IMR-90 (cell line): ENCODE measurements around the gene SRSF3. TPM values are rescaled to one million over a fixed set of nuclear protein-coding genes. Genes with fewer than 3 reads are reported as not detected.
"Not testable (repeated sequence)": the region's sequence is repeated elsewhere in the genome, so short reads cannot be mapped to it uniquely, and the experiment has no call there.

Experiments
- ATAC-seq: fragments of 200-7000 bp; cut with Tn5 transposase; 2 replicates; pipeline ENCODE4 v1.9.1; 2020; ENCODE audit warnings: low read depth, mild to moderate bottlenecking, moderate library complexity
- BruUV-seq: library from RNA; stranded (reverse); fragments of 400-500 nt; replicated peaks from 2 replicates; lab custom pipeline; 2021; lab: Mats Ljungman, UMichigan
- CTCF ChIA-PET: fragments of 300-600 bp; formaldehyde crosslinking; extraction: SDS; loops from one replicate; lab custom pipeline; 2021; ENCODE audit warnings: antibody characterized with exemption; lab: Yijun Ruan, JAX
- POLR2A ChIA-PET: fragments of 300-600 bp; sonication (Branson Sonifier 250); formaldehyde crosslinking; loops from one replicate; lab custom pipeline; 2022; ENCODE audit warnings: antibody characterized with exemption; ENCODE audit not compliant: unreplicated experiment; lab: Charles Lee
- DNase-seq: peaks from one replicate; pipeline ENCODE4 v3.0.0; 2013
- H2AFZ ChIP-seq: replicated peaks from 2 replicates; pipeline ENCODE3; 2013; ENCODE audit warnings: low read length, mild to moderate bottlenecking; ENCODE audit not compliant: poor library complexity
- H2AK5ac ChIP-seq: 2 replicates; pipeline ENCODE4 v1.6.1; 2013; ENCODE audit warnings: low read depth, low read length, inconsistent platforms
- H2AK9ac ChIP-seq: replicated peaks from 2 replicates; pipeline ENCODE3; 2013; ENCODE audit warnings: mild to moderate bottlenecking, low read depth, low read length, moderate library complexity; ENCODE audit not compliant: poor library complexity
- H2BK120ac ChIP-seq: 2 replicates; pipeline ENCODE4 v1.6.1; 2013; ENCODE audit warnings: low read depth, low read length, inconsistent platforms
- H2BK15ac ChIP-seq: 3 replicates; pipeline ENCODE4 v1.6.1; 2013; ENCODE audit warnings: low read depth, low read length, inconsistent platforms
- H2BK20ac ChIP-seq: 2 replicates; pipeline ENCODE4 v1.6.1; 2013; ENCODE audit warnings: low read depth, mild to moderate bottlenecking, inconsistent platforms, low read length, moderate library complexity
- H2BK5ac ChIP-seq: 2 replicates; pipeline ENCODE4 v1.6.1; 2013; ENCODE audit warnings: mild to moderate bottlenecking, low read depth, low read length, inconsistent platforms; ENCODE audit not compliant: poor library complexity, severe bottlenecking
- H3K14ac ChIP-seq: replicated peaks from 2 replicates; pipeline ENCODE4 v1.6.1; 2013; ENCODE audit warnings: low read depth, low read length, inconsistent platforms
- H3K18ac ChIP-seq: 2 replicates; pipeline ENCODE4 v1.6.1; 2013; ENCODE audit warnings: low read depth, low read length, control low read depth
- H3K23ac ChIP-seq: 2 replicates; pipeline ENCODE4 v1.6.1; 2013; ENCODE audit warnings: low read depth, low read length, inconsistent platforms
- H3K27ac ChIP-seq: 2 replicates; pipeline ENCODE4 v1.5.1; 2013; ENCODE audit warnings: mild to moderate bottlenecking, control low read depth, low read length; ENCODE audit not compliant: insufficient read depth
- H3K27me3 ChIP-seq: 2 replicates; pipeline ENCODE4 v1.6.1; 2013; ENCODE audit warnings: low read length; ENCODE audit not compliant: control insufficient read depth, insufficient read depth
- H3K36me3 ChIP-seq: 2 replicates; pipeline ENCODE4 v1.6.1; 2013; ENCODE audit warnings: low read length, mixed read lengths; ENCODE audit not compliant: control insufficient read depth, insufficient read depth
- H3K4ac ChIP-seq: 2 replicates; pipeline ENCODE4 v1.6.1; 2013; ENCODE audit warnings: low read depth, low read length, inconsistent platforms
- H3K4me1 ChIP-seq: 2 replicates; pipeline ENCODE4 v1.6.1; 2013; ENCODE audit warnings: low read length, mixed read lengths; ENCODE audit not compliant: control insufficient read depth, insufficient read depth
- H3K4me2 ChIP-seq: 2 replicates; pipeline ENCODE4 v1.6.1; 2013; ENCODE audit warnings: low read depth, mild to moderate bottlenecking, control low read depth, low read length, moderate library complexity
- H3K4me3 ChIP-seq: 2 replicates; pipeline ENCODE4 v1.5.1; 2013; ENCODE audit warnings: low read depth, mild to moderate bottlenecking, control low read depth, low read length, moderate library complexity; ENCODE audit not compliant: insufficient read depth
- H3K56ac ChIP-seq: 2 replicates; pipeline ENCODE4 v1.6.1; 2013; ENCODE audit warnings: low read length, inconsistent platforms; ENCODE audit not compliant: insufficient read depth; ENCODE audit errors: extremely low read depth
- H3K79me1 ChIP-seq, 2 experiments: 2 replicates each; pipeline ENCODE4 v1.6.1; 2013; ENCODE audit warnings: low read length in 2 of 2, inconsistent platforms in 1 of 2, low read depth in 1 of 2
- H3K9ac ChIP-seq: 2 replicates; pipeline ENCODE4 v1.6.1; 2013; ENCODE audit warnings: low read depth, low read length, control low read depth
- H3K9me1 ChIP-seq: 2 replicates; pipeline ENCODE4 v1.6.1; 2013; ENCODE audit warnings: low read length, inconsistent platforms; ENCODE audit not compliant: insufficient read depth
- H3K9me3 ChIP-seq: 2 replicates; pipeline ENCODE4 v1.6.1; 2013; ENCODE audit warnings: low read length; ENCODE audit not compliant: control insufficient read depth, insufficient read depth
- H4K20me1 ChIP-seq: 2 replicates; pipeline ENCODE4 v1.6.1; 2013; ENCODE audit warnings: low read length, inconsistent platforms; ENCODE audit not compliant: insufficient read depth
- H4K5ac ChIP-seq: 2 replicates; pipeline ENCODE4 v1.6.1; 2013; ENCODE audit warnings: mild to moderate bottlenecking, low read depth, low read length, control low read depth
- H4K8ac ChIP-seq, 2 experiments: 2 replicates each; pipeline ENCODE4 v1.6.1; 2013; ENCODE audit warnings: low read depth in 2 of 2, low read length in 2 of 2, control low read depth in 1 of 2, inconsistent platforms in 1 of 2
- H4K91ac ChIP-seq: 2 replicates; pipeline ENCODE4 v1.6.1; 2013; ENCODE audit warnings: low read depth, low read length, inconsistent platforms; ENCODE audit not compliant: insufficient read depth
- WGBS, 2 experiments: methylation state at CpG; one replicate each; pipeline versions ENCODE4 v1.1.5 to v1.1.7; 2013; ENCODE audit warnings: missing lambda C conversion rate in 2 of 2; ENCODE audit not compliant: insufficient read length in 1 of 2; ENCODE audit errors: extremely low coverage in 2 of 2; 5-methylcytosine and 5-hydroxymethylcytosine counted together
- dilution Hi-C: fragments of 300-500 bp; cut with HindIII; formaldehyde crosslinking; loops from one replicate; pipeline ENCODE4 v1.14.3; 2018; ENCODE audit warnings: low sequenced_read_pairs; ENCODE audit not compliant: unreplicated experiment
- in situ Hi-C: fragments of 300-500 bp; cut with MboI; formaldehyde crosslinking; loops from 3 replicates; pipeline ENCODE4 v1.14.3; 2019; ENCODE audit warnings: low sequenced_read_pairs, inconsistent platforms, mixed read lengths
- intact Hi-C: fragments of 100-400 bp; cut with micrococcal nuclease; formaldehyde crosslinking; loops from 2 replicates; pipeline ENCODE4 v1.10.0; 2022
- microRNA-seq, 2 experiments: library from miRNA; stranded (forward) in 1 of 2; unstranded in 1 of 2; fragments of 10-50 nt in 1 of 2; fragments of <30 nt in 1 of 2; gene quantifications in 1 of 2; microRNA quantifications in 1 of 2; one replicate each; pipeline versions ENCODE3 to v1.1.0; 2013 to 2020; ENCODE audit not compliant: insufficient read depth in 1 of 2, insufficient read length in 1 of 2, unreplicated experiment in 1 of 2
- polyA plus RNA-seq, 3 experiments: library from polyadenylated mRNA; depleted of rRNA; stranded (reverse); fragments of >200 nt; gene quantifications; 2 replicates each; pipeline ENCODE4 v1.2.3, GENCODE V29; 2012; ENCODE audit warnings: low replicate concordance in 1 of 3
- small RNA-seq, 5 experiments: library from RNA; depleted of rRNA; stranded (forward); fragments of <200 nt; gene quantifications; one replicate each; pipeline ENCODE3, GENCODE V24; 2012
- total RNA-seq: library from RNA; depleted of rRNA; stranded (reverse); fragments of >200 nt; gene quantifications from 2 replicates; pipeline ENCODE4 v1.2.3, GENCODE V29; 2012; rRNA removed

Gene SRSF3
- total and polyA plus RNA-seq, 2 of the 4 experiments (the other 2 are of a cell fraction) = 237 to 297 TPM

DNA sequence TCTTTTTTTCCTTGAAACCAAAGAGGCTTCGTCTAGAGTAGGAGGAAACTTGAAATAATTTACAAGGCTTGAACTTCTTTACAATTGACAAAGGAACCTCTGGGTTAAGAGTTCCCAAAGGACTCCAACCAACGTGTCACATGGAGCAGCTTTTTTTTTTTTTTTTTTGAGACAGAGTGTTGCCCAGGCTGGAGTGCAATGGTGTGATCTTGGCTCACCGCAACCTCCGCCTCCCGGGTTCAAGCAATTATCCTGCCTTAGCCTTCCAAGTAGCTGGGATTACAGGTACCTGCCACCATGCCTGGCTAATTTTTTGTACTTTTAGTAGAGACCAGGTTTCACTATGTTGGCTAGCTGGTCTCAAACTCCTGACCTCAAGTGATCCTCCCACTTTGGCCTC is 60.3 kb downstream of the SRSF3 start:
- H2AK9ac ChIP-seq, H3K9me1 ChIP-seq, H2AK5ac ChIP-seq, DNase-seq, POLR2A ChIA-PET, dilution Hi-C loops, H3K14ac ChIP-seq, H3K18ac ChIP-seq, H3K4ac ChIP-seq, H4K8ac ChIP-seq, H3K9me3 ChIP-seq, H3K36me3 ChIP-seq, intact Hi-C loops, in situ Hi-C loops, ATAC-seq, H3K4me1 ChIP-seq, H4K91ac ChIP-seq, H3K56ac ChIP-seq, H2BK5ac ChIP-seq, H2BK15ac ChIP-seq, H2AFZ ChIP-seq, H3K4me2 ChIP-seq, H3K4me3 ChIP-seq, H3K79me1 ChIP-seq, H2BK20ac ChIP-seq, H2BK120ac ChIP-seq, H4K20me1 ChIP-seq, H3K27ac ChIP-seq, H4K5ac ChIP-seq, H3K23ac ChIP-seq, BruUV-seq, H3K9ac ChIP-seq: not testable (repeated sequence)
- CTCF ChIA-PET = interaction anchor here (0.6 kb wide), 1 partner anchor 45 kb away, joined by 3 read pairs; no protein-coding TSS in a partner anchor
- WGBS, 2 experiments = no CpG with 5 or more reads among the region's 5 CpGs
- H3K27me3 ChIP-seq = peaks cover 14% of the 10 kb centered on the region

Small RNA genes within 50 kb of the gene (microRNA-seq; reads per million reads assigned to microRNA genes)
- gene MIR3925 (ENCODE audit: insufficient read depth in 1 of 2, insufficient read length in 1 of 2, unreplicated experiment in 1 of 2) (0 to 1.0 reads per million in 2 experiments), gene RNU1-88P (ENCODE audit: insufficient read depth, insufficient read length) (not detected)

Small RNA genes within 50 kb of the gene (small RNA-seq; reads per million reads assigned to genes)
- gene MIR3925 = 0 reads per million in 5 experiments
- 0.08 to 62.7 (median 2.0) reads per million in 5 experiments for gene RNU1-88P

Other genes starting within 250 kb of the SRSF3 start
- gene ETV7, start 206.7 kb upstream of the SRSF3 start, total RNA-seq = under 0.01 and 0.18 TPM in 2 replicates
- 0.17 and 0.19 TPM in 2 replicates for gene ETV7, start 206.7 kb upstream of the SRSF3 start, polyA plus RNA-seq (2012; rRNA removed)
- not detected in 2 replicates for gene PXT1, start 151.5 kb upstream of the SRSF3 start, total RNA-seq
- not detected in 2 replicates for gene PXT1, start 151.5 kb upstream of the SRSF3 start, polyA plus RNA-seq (2012; rRNA removed)
- gene KCTD20, start 151.4 kb upstream of the SRSF3 start, total RNA-seq = 150 TPM in 2 replicates
- 48.5 and 55.4 TPM in 2 replicates for gene KCTD20, start 151.4 kb upstream of the SRSF3 start, polyA plus RNA-seq (2012; rRNA removed)
- gene STK38, start 46.9 kb upstream of the SRSF3 start, total RNA-seq = 9.7 and 10.6 TPM in 2 replicates
- 14.6 and 19.7 TPM in 2 replicates for gene STK38, start 46.9 kb upstream of the SRSF3 start, polyA plus RNA-seq (2012; rRNA removed)
- gene CDKN1A, start 84.4 kb downstream of the SRSF3 start, total RNA-seq = 155 and 171 TPM in 2 replicates
- gene CDKN1A, start 84.4 kb downstream of the SRSF3 start, polyA plus RNA-seq (2012; rRNA removed) = 558 and 576 TPM in 2 replicates
- gene RAB44, start 103.5 kb downstream of the SRSF3 start, total RNA-seq = not detected in 2 replicates
- 0.03 and 0.06 TPM in 2 replicates for gene RAB44, start 103.5 kb downstream of the SRSF3 start, polyA plus RNA-seq (2012; rRNA removed)
- gene CPNE5, start 245.1 kb downstream of the SRSF3 start, total RNA-seq = not detected in 2 replicates
- 0.07 and 0.10 TPM in 2 replicates for gene CPNE5, start 245.1 kb downstream of the SRSF3 start, polyA plus RNA-seq (2012; rRNA removed)